Endothelial cell of umbilical vein (primary cell): ENCODE data around the gene NOP10. TPM values are rescaled to one million over a fixed set of nuclear protein-coding genes. Genes with fewer than 3 reads are reported as not detected.

Experiments used
- BruUV-seq: library from RNA; stranded (reverse); fragments of 400-500 nt; replicated peaks from 2 replicates; lab custom pipeline; 2021; lab: Mats Ljungman, UMichigan
- CTCF ChIA-PET: fragments of 300-600, 350-600 bp; sonication (Branson Sonifier 250); formaldehyde crosslinking; loops from one replicate; lab custom pipeline; 2021; ENCODE audit warnings: antibody characterized with exemption, inconsistent platforms; lab: Charles Lee
- POLR2A ChIA-PET: fragments of 300-600, 350-600 bp; sonication (Branson Sonifier 250); formaldehyde crosslinking; loops from one replicate; lab custom pipeline; 2021; ENCODE audit warnings: antibody characterized with exemption, inconsistent platforms; lab: Charles Lee
- DNase-seq: peaks from one replicate; pipeline ENCODE4 v3.0.0-alpha.2; 2011; ENCODE audit warnings: low read depth, low spot score
- FAIRE-seq: peaks from 2 replicates; lab custom pipeline; 2011; peaks lifted over from hg19 to GRCh38; lab: Jason Lieb, UNC
- H2AFZ ChIP-seq: 2 replicates; pipeline ENCODE4 v1.6.0; 2012; ENCODE audit warnings: low read depth, low read length, control low read depth, inconsistent platforms
- H3K27ac ChIP-seq: 2 replicates; pipeline ENCODE4 v1.5.1; 2011; ENCODE audit warnings: low read depth, mild to moderate bottlenecking, control low read depth, low read length, moderate library complexity; ENCODE audit not compliant: insufficient read depth
- H3K27me3 ChIP-seq, 2 experiments: 2 replicates each; pipeline versions ENCODE4 v1.6.0 to v1.6.1; 2011; ENCODE audit warnings: low read length in 2 of 2, mixed read lengths in 1 of 2; ENCODE audit not compliant: control insufficient read depth in 2 of 2, insufficient read depth in 2 of 2
- H3K36me3 ChIP-seq, 2 experiments: 2 replicates in 1 of 2; 3 replicates in 1 of 2; pipeline ENCODE4 v1.5.1; 2011; ENCODE audit warnings: low read length in 2 of 2, mild to moderate bottlenecking in 1 of 2, moderate library complexity in 1 of 2; ENCODE audit not compliant: control insufficient read depth in 2 of 2, insufficient read depth in 2 of 2; ENCODE audit errors: extremely low read depth in 1 of 2
- H3K4me1 ChIP-seq: 3 replicates; pipeline ENCODE4 v1.5.1; 2011; ENCODE audit warnings: mild to moderate bottlenecking, low read length; ENCODE audit not compliant: control insufficient read depth, insufficient read depth; ENCODE audit errors: extremely low read depth
- H3K4me2 ChIP-seq: 2 replicates; pipeline ENCODE4 v1.6.1; 2011; ENCODE audit warnings: low read length, control low read depth, mixed read lengths; ENCODE audit not compliant: insufficient read depth
- H3K4me3 ChIP-seq, 3 experiments: fragments of 200-600 bp in 1 of 3; sonication (generic), shearing (Covaris generic) in 1 of 3; replicated peaks in 1 of 3; 2 replicates each; pipeline ENCODE4 v1.5.1; 2011 to 2016; ENCODE audit warnings: control low read depth in 3 of 3, low read length in 3 of 3, mild to moderate bottlenecking in 2 of 3, inconsistent platforms in 1 of 3, low read depth in 1 of 3, moderate library complexity in 1 of 3; ENCODE audit not compliant: insufficient read depth in 1 of 3
- H3K79me2 ChIP-seq: 2 replicates; pipeline ENCODE4 v1.6.0; 2012; ENCODE audit warnings: low read length, inconsistent platforms; ENCODE audit not compliant: control insufficient read depth, insufficient read depth
- H3K9ac ChIP-seq: replicated peaks from 2 replicates; pipeline ENCODE3; 2011; ENCODE audit warnings: low read length, control low read depth; ENCODE audit not compliant: insufficient read depth; ENCODE audit errors: extremely low read depth
- H3K9me1 ChIP-seq: replicated peaks from 3 replicates; pipeline ENCODE4 v1.6.0; 2011; ENCODE audit warnings: mild to moderate bottlenecking, low read length; ENCODE audit not compliant: control insufficient read depth, insufficient read depth; ENCODE audit errors: extremely low read depth
- H3K9me3 ChIP-seq: replicated peaks from 2 replicates; pipeline ENCODE4 v1.5.1; 2012; ENCODE audit warnings: low read length, inconsistent platforms; ENCODE audit not compliant: control insufficient read depth, insufficient read depth
- H4K20me1 ChIP-seq: replicated peaks from 2 replicates; pipeline ENCODE3; 2011; ENCODE audit warnings: mild to moderate bottlenecking, low read length; ENCODE audit not compliant: control insufficient read depth, insufficient read depth; ENCODE audit errors: extremely low read depth
- CTCF ChIP-seq, 2 donors: IDR thresholded peaks; 1 replicate in 1 of 2; 2 replicates in 1 of 2; pipeline ENCODE4 v1.5.1; 2011; ENCODE audit warnings: low read length in 2 of 2, mild to moderate bottlenecking in 2 of 2, moderate library complexity in 2 of 2, control low read depth in 1 of 2, inconsistent platforms in 1 of 2, low read depth in 1 of 2; ENCODE audit not compliant: insufficient read depth in 1 of 2; ENCODE audit errors: extremely low read depth in 1 of 2
- EZH2 ChIP-seq: IDR thresholded peaks from 2 replicates; pipeline ENCODE4 v1.6.1; 2012; ENCODE audit warnings: borderline replicate concordance, low read depth, mild to moderate bottlenecking, moderate library complexity, low read length, inconsistent platforms; ENCODE audit not compliant: severe bottlenecking
- FOS ChIP-seq: IDR thresholded peaks from 2 replicates; pipeline ENCODE4 v1.6.1; 2011; ENCODE audit warnings: mild to moderate bottlenecking, low read length, moderate library complexity, borderline replicate concordance; ENCODE audit not compliant: insufficient read depth
- GATA2 ChIP-seq: IDR thresholded peaks from 2 replicates; pipeline ENCODE4 v1.7.0; 2011; ENCODE audit warnings: low read depth, mild to moderate bottlenecking, moderate library complexity, mixed read lengths, low read length; ENCODE audit not compliant: insufficient read length, insufficient read depth
- JUN ChIP-seq: IDR thresholded peaks from 2 replicates; pipeline ENCODE4 v1.6.1; 2011; ENCODE audit warnings: borderline replicate concordance, low read depth; ENCODE audit not compliant: insufficient read length, insufficient read depth
- MYC ChIP-seq: IDR thresholded peaks from one replicate; pipeline ENCODE4 v1.6.1; 2011; ENCODE audit warnings: mild to moderate bottlenecking, low read depth, low read length
- POLR2A ChIP-seq: IDR thresholded peaks from 2 replicates; pipeline ENCODE4 v1.6.1; 2012; ENCODE audit warnings: low read depth, mild to moderate bottlenecking, control low read depth, low read length
- POLR2AphosphoS5 ChIP-seq: IDR thresholded peaks from 2 replicates; pipeline ENCODE4 v1.6.1; 2012; ENCODE audit warnings: low read depth, mild to moderate bottlenecking, control low read depth, low read length, moderate library complexity; ENCODE audit not compliant: insufficient read depth
- dilution Hi-C: fragments of 300-500 bp; cut with MboI; formaldehyde crosslinking; loops from one replicate; pipeline ENCODE4 v1.15.0; 2019; ENCODE audit warnings: low sequenced_read_pairs; ENCODE audit not compliant: extremely low pct_ligation_motif_present
- intact Hi-C: fragments of 100-400 bp; cut with micrococcal nuclease; formaldehyde crosslinking; loops from one replicate; pipeline ENCODE4 v1.10.0; 2022
- polyA plus RNA-seq, 4 experiments: library from polyadenylated mRNA; depleted of rRNA in 3 of 4; stranded (reverse) in 3 of 4; unstranded in 1 of 4; fragments of >200 nt; gene quantifications; 2 replicates each; pipeline versions ENCODE4 v1.2.1 to v1.2.3, GENCODE V29; 2011 to 2012; ENCODE audit warnings: missing spikeins in 1 of 4
- total RNA-seq: library from RNA; stranded (reverse); gene quantifications from 2 replicates; pipeline ENCODE4 v1.2.3, GENCODE V29; 2021
- TF ChIP-seq, protein P1 (sequence below): IDR thresholded peaks from 2 replicates; pipeline ENCODE4 v1.6.1; 2011; ENCODE audit not compliant: insufficient read depth, insufficient read length

NOP10 gene
- total and polyA plus RNA-seq, 2 donors (not counting 3 experiments of a cell fraction or from before 2014, with no cell fraction given) = 225 to 710 TPM

GRCh38 chr15:34311563-34311962 is 31.4 kb downstream of the NOP10 start:
- no peaks in the 10 kb centered on the region for H3K79me2 ChIP-seq
- dilution Hi-C loops = no loop called here
- no peaks in the 10 kb centered on the region for H3K9me3 ChIP-seq
- no peaks in the 10 kb centered on the region for H4K20me1 ChIP-seq
- no peak overlapping the region for H2AFZ ChIP-seq
- no peak overlapping the region for H3K27ac ChIP-seq
- ChIA-PET CTCF (no interaction called here), POLR2A (no interaction called here)
- intact Hi-C loops = no loop called here
- FAIRE-seq = no peak
- H3K4me3 ChIP-seq = no peak overlapping the region
- H3K4me1 ChIP-seq = no peaks in the 10 kb centered on the region
- no peak for DNase-seq
- no peak overlapping the region for H3K4me2 ChIP-seq
- H3K36me3 ChIP-seq = no peaks in the 10 kb centered on the region
- no peaks in the 10 kb centered on the region for H3K9me1 ChIP-seq
- no peak overlapping the region for H3K9ac ChIP-seq
- BruUV-seq = no TSS peak
- TF ChIP-seq POLR2A (no peak), EZH2 (no peak), POLR2AphosphoS5 (no peak), JUN (no peak), MYC (no peak), CTCF (IDR thresholded peaks at IDR 0.05; ENCODE audit: extremely low read depth in 1 of 2, insufficient read depth in 1 of 2, low read depth in 1 of 2, low read length in 2 of 2) (no peak), GATA2 (no peak), FOS (no peak)
- TF ChIP-seq, protein P1, sequence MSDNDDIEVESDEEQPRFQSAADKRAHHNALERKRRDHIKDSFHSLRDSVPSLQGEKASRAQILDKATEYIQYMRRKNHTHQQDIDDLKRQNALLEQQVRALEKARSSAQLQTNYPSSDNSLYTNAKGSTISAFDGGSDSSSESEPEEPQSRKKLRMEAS = no peak
- no peaks in the 10 kb centered on the region for H3K27me3 ChIP-seq
